GM04503 (cell line): ENCODE measurements around the gene LRRC45.
A peak's percentile ranks its signal among the peaks of the same experiment; 100 is the strongest.
"Not testable (repeated sequence)": the region's sequence is repeated elsewhere in the genome, so short reads cannot be mapped to it uniquely, and the experiment has no call there.

Source experiments
- DNase-seq: peaks from one replicate; pipeline ENCODE4 v3.0.0-alpha.2; 2012; ENCODE audit warnings: low read depth

LRRC45 gene

DNA sequence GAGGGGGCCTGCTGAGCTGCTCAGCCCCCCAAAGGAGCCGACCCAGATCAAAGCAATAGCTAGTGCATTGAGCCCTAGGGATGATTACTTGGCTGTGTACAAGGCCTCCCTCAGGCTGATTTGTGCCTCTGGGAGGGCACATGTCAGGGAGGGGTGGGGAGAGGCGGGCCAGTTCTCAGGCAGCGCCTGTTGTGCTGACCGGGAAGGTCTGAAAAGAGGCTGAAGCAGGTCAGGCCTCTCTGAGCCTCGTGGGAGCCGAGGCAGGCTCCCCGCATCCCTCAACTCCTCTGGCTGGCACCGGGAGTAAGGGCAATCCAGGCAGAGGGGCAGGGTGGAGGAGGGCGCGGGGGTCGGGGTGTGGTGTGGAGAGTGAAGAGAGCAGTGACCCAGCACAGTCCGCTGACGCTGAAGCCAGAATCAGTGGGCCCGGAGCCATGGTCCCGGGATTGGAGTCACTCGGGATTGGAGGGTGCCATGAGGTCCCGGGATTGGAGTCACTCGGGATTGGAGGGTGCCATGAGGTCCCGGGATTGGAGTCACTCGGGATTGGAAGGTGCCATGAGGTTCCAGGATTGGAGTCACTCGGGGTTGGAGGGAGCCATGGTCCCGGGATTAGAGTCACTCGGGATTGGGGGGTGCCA, 11.4 kb downstream of the LRRC45 start:
- no peak for DNase-seq

DNA sequence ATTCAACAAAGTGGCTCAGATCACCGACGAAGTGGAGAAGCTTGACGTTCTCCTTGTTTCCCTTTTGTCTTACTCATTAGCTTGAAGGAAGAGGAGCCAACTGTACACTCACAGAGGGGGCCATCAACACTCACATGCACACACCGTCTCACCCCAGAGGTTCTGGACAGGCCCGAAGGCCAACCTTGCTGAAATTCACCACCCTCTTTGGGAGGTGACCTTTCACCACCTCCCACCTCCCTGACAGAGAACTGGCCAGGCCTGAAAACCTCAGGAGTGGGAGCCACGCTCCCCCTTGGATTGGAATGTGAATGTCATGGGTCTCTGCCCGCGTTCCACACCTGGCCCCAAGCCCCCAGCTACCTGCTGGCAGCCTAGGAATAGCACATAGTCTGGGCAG, 12.4 kb downstream of the LRRC45 start:
- DNase-seq, result no peak

DNA sequence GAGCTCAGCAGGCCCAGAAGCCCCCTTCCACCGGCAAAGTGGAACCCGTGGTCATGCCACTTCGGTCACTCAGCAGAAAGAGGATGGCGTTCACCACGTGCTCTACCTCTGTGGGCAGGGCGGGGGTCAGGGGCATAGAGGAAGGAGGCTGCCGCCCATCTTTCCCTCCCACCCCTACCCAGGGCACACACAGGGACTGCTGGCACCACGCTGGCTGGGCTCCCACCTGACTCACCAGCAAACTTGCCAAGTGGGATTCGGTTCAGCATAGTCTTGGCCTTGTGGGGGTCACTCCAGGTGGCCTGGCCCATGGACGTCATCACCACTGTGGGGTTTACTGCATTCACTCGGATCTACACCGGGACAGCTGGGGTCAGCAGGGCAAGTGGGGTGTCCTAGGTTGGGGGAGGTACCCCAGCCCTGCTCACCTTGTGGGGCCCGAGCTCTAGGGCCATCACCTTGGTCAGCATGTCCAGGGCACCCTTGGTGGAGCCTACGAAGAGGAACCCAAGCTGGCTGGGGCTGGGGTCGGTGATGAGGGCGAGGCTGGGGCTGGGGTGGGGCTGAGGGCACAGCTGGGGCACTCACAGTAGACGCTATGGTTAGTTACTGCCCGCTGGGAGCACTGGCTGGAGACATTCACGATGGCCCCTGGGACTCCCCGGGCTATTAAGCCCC, 13.0 kb downstream of the LRRC45 start:
- no peak for DNase-seq

DNA sequence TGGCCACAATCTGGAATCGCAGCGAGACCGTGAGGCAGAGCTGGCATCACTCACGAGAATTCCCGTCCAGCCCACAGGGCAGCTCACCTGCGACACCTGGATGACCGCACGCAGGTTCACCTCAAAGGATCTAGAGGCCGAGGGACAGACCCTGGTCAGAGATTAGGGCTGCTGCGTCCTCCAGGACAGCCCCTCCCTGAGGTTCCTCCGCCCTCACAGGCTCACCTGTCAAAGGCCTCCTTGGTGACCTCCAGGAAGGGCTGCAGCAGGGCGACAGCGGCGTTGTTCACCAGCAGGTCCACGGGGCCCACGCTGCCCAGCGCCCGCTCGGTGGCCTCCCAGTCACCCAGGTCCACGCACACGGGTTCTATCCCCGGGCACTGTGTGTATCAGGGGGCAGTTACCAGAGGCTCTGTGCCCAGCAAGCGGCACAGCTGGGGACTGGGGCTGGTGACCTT, 13.6 kb downstream of the LRRC45 start:
- DNase-seq, result no peak

DNA sequence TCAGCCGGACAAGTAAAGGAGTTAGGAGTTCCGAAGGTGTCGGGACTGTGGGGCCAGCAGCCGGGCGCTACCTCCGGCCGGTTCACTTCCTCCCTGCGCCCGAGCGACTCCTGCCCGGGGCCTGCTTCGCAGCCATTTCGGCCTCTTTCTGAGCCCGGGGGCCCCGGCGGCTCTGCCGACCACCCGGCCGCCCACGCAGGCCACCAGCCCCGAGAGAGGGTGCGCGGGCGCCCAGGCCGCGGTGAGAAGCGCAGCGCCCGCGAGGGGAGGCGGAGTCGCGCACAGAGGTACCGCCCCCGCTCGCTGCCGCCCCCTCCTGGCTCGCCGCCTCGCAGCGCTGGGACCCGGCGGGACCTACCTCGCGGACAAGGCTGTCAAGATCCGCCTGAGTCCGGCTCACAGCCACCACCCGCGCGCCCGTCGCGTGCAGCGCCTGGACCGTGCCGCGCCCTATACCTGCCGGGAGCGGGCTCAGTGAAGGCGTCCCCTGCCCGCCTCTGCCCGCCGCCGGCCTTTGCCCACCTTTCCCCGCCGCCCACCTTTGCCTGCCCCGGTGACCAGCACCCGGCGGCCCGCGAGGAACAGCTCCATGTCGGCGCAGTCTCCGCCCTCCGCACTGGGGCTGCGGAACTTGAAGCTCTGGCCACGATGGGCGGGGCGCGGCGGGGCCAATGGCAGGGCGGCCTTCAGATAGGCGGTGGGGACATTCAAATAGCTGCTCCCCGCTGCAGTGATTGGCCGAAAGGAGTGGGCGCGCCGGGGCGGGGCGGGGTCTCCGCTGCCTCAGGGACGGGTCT, 14.2 kb downstream of the LRRC45 start, which contains the start of gene DCXR:
TSS of gene DCXR (minus strand) at position 606 of the 797 bp plus-strand sequence. CDS start at position 591, 15 bp downstream.
- DNase-seq, result peak; percentile 55

DNA sequence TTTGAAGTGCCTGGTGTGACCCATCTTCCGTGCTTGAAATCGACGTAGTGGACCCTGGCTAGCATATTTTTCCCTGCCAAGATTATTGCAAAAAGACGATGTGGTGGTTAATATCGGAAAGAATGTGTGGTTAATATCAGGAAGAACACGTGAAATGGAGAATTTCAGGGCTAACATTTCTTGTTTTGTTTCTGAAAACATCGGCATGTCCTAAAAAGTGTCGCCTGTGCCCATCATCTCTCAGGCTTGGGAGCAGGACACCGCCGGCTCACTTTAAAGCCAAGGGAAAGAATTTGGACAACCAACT, 14.7 kb downstream of the LRRC45 start:
- no peak for DNase-seq

DNA sequence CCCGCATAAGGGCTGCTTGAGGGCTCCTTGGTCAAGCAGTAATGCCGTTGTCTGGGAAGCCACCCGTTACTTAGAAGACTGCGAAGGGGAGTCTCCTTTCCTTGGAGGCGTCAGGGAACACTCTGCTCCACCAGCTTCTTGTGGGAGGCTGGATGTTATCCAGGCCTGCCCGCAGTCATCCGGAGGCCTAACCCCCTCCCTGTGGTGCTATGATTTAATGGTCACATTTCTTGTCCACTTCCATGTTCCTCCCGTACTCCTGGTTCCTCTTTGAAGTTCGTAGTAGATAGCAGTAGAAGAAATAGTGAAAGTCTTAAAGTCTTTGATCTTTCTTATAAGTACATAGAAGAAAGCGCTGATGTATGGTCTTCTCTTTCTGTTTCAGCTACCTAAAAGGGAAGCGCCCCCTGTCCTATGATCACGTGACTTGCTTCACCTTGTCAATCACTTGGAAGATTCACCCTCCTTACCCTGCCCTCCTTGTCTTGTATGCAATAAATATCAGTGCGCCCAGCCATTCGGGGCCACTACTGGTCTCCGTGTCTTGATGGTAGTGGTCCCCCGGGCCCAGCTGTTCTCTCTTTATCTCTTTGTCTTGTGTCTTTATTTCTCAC, 15.8 kb downstream of the LRRC45 start:
- DNase-seq, result not testable (repeated sequence)

DNA sequence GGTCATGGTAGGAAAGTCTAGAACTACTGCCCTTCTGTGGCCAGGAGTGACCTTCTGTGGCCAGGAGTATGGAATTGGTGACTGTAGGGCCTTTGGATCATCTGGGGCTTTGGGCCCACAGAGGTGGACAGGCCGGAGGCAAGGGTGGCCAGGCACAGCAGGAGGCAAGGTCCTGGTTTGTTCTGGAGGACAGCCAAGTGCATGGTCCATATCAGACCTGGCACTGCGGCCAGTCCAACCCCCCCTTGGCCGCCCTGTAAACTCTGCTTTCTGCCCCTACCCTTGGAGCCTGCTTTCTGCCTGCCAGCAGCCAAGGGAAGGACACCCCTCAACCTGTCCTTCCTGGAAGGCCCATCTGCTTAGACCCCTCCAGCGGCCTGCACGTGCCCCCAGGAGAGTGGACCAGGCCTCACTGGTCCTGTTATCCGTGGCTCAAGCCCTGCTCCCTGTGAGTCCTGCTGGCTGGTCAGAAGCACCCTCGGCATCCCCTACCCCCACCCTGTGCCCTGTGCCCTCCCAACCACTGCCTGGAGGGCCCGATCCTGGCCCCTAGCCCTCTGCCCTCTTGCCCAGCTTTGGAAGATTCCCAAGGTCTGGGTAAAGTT, 16.7 kb downstream of the LRRC45 start:
- DNase-seq, result no peak

DNA sequence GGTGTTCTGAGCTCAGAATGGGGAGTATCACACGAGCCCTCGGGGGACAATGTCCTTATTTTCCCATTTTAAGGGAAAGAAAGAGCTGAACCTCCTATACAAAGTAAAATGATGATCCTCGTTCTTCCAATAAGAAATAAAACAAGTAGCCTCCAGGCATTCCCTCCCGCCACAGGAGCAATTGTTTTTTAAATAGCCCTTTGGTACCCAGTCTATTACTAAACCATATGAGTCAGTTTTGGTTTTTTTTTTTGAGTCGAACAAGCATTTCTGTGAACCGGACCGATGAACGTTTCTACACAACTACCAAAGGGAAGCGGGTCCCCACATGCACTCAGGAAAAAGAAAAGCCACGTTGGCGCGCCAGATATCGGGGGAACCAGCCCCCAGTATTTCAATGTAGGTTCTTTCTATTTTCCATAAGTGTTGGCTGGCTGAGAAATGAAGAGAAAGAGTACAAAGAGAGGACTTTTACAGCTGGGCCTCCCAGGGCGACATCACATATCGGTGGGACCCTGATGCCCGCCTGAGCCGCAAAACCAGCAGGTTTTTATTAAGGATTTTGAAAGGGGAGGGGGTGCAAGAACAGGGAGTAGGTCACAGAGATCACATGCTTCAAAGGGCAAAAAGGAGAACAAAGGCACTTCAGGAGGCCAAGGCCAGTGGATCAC, 18.2 kb downstream of the LRRC45 start:
- DNase-seq, result no peak

DNA sequence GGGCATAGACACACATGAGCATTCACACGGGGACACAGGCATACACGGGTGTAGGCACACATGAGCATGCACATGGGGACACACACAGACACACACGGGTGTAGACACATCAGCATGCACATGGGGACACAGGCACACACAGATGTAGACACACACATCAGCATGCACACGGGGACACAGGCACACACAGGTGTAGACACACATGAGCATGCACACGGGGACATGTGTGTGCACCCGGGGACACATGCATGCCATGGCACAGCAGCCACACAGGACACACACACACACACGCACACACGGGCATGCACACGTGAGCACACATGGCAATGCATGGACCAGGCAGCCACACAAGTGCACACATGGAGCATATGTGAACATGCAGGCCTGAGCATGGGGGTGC, 19.5 kb downstream of the LRRC45 start:
- no peak for DNase-seq

DNA sequence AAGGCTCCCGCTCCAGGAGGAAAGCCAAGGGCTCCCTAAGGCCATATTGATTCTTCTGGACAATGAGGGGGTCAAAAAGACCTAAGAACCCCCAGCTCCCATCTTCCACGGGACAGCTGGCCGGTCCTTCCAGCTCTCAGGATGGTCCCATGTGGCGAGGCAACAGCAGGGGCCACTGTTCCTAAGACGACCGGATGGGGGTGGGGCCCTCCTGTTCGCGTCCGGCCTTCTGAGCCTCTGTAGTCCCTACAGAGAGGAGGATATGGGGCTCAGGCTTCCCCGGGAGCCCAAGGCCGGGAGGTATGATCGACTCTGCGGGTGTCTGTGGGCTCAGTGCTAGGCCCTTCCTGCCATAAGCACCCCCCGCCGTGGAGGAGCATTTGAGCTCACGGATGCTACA, 20.4 kb downstream of the LRRC45 start:
- DNase-seq, result no peak

DNA sequence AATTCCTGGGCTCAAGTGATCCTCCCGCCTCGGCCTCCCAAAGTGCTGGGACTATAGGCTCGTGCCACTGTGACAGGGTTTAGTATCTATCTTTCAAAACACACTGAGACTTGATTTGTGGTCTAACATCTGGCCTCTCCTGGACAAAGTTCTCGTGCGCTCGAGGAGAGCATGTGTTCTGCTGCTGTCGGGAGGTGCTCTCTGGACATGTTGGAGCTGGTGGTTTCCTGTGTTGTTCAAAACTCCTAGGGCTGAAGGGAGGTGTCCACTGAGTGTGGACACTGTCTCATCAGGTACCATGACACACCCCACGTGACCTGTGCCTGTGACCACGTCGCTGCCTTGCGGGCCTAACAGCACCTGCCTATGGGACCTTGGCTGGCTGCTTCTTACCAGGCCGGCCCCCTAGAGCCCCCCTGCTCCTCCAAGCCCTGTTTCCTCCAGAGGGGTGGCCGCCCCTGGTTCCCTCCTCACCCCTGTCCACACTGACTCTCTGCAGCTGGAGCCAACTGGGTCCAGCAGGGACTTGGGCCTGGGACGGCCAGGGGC, 22.9 kb downstream of the LRRC45 start:
- DNase-seq, result no peak

DNA sequence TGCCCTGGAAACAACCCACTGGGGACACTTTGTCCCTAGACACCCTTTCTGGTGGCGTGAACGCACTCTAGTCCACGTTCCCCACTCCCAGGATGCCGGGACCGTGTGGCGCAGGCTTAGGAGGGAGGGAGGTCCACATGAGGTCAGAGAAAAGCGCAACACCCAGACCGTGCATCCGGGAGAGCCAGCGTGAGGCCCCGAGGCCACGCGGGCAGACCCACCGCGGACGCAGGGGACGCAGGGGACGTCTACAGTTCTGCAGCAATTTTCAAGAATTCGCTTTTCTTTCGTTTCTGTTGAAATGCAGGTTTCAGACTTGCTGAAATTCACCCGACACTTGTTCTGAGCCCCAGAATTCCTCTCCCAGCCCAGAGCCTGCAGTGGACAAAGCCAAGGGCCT, 23.8 kb downstream of the LRRC45 start:
- no peak for DNase-seq

DNA sequence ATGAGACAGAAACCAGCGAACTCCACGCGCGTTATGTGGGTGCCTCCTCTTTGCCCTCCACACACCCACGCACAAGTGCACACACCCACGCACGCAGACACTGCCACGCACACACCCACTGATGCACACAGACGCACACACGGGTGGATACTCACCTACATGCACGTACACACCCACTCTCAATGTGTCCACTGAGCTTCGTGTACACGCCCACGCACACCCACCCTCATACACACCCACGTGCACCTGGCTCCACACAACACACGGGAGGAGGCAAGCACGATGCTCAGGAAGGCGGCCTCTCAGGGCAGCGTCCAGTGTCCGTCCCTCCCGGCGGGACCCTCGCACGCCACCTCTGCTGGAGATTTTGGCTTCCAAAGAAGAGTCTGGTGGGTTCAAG, 24.3 kb downstream of the LRRC45 start:
- DNase-seq, result no peak

DNA sequence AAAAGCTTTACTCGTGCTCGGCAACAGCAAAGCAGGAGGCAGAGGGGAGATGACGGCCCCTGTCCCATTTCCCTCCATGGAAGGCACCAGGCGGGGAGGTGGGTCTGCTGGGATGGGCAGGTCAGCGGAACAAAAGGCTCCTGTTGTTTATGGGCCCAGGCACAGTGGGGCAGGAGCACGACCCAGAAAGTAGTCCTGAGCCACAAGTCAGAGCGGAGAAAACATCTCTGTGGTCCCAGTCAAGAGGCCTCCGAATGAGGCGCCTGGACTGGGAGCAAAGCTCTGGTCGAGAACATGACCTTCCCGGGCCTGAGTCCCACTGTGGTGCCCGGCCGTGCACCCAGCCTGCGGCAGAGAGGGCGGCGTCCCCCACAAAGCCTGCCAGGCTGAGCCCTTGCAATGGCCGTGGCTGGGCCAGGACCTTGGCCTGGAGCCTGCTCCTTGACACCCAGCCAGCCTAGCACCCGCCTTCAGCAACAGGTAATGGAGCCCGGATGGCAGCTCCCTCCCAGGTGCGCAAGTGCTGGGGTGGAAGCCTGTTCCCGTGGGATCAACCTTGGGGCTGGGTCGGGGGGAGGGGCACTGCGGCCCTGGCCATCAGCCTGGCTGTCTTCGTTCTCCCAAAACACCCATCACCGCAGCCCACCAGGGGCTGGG, 24.9 kb downstream of the LRRC45 start:
- no peak for DNase-seq

DNA sequence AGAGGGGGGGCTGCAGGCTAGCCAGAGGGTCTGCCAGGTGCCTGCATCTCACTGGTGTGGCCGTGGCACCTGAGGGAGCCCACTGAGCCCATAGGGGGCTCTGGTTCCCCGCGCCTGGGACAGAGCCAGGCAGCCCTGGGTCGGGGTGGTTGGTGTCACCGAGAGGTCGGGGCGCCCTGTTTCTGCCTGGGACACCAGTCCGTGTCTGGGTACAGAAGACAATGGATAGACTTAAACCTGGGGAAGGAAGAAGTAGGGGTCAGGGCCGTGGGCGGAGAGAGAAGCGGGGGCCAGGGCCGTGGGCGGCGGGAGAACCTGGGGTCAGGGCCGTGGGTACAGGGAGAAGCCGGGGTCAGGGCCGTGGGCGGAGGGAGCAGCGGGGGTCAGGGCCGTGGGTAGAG, 25.5 kb downstream of the LRRC45 start:
- DNase-seq, result no peak

DNA sequence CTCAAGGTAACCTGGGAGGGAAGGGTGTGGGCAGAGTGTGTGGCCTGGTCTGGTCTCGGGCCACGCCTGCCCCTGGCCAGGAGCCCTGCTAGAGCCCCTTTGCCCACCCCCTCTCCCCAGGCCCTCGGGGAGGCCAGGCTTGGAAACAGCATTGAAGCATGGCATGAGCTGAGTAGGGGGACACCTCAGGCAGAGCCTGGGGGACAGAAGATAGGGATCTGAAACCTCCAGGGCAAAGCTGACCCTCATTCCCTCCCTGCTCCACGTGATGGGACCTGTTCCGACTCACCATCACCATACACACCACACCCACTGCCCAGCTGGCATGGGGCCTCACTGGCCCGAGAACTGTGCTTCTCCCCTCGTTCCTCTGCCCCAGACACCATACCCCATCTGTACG, 26.0 kb downstream of the LRRC45 start:
- DNase-seq, result no peak

DNA sequence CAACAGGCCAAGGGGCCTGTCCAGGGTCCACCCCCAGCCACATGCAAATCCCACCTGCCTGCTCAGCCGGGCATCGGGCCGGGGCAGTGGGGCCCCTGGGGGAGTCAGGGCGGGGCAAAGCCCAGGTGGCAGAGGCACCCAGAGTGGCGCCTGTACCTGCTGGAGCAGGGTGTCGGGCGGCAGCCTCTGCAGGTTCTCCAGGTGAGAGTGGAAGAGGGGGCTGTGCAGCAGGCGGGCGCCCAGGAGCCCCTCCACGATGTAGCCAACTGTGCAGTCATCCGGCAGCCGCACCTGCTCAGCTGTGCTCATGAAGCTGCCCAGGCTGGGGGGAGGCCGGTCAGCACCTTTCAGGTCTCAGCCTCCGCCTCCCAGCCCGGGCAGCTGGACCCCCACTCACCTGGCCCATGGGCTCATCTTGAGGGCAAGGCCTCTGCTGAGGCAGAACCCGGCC, 26.4 kb downstream of the LRRC45 start:
- no peak for DNase-seq

DNA sequence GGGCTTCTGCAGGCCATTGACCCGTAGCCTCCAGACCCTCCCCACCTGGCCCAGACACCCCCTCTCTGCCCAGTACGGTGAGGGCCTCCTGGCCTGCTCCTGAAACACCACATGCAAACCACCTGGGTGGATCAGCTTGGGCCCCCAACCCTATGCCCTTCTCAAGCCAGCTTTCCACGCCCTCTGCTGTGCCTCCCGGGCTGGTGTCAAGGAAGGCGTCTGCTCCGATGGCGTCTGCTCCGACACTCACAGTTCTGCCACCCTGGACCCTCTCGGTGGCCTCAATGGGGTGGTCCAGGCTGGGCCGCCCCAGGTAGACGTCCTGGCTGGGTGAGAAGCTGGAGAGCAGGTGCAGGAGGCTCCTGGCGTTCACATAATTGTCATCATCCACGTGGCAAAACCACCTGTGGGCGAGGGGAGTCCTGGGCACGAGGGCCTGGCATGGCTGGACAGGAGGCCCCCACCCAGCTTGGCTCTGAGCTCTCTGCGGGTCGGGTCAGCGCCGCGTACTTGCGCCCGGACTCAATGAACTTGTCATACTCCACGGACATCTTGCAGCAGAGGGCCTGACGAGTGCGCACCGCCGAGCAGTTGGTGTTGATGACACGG, 27.2 kb downstream of the LRRC45 start:
- no peak for DNase-seq
